Tibial nerve (tissue), 4 donors: ENCODE measurements around the gene SHMT1. TPM values are rescaled to one million over a fixed set of nuclear protein-coding genes. Genes with fewer than 3 reads are reported as not detected.
"Not testable (repeated sequence)": the region's sequence is repeated elsewhere in the genome, so short reads cannot be mapped to it uniquely, and the experiment has no call there.

Experiments
- DNase-seq, 2 donors: peaks; one replicate each; pipeline ENCODE4 v3.0.0-alpha.2; 2019; ENCODE audit warnings: low spot score in 2 of 2
- H3K27ac ChIP-seq, 4 donors: fragments of 200-600 bp; sonication (generic) in 3 of 4; one replicate each; pipeline ENCODE4 v1.5.1; 2017 to 2019; ENCODE audit warnings: mild to moderate bottlenecking in 1 of 4
- H3K27me3 ChIP-seq, 2 donors: fragments of 200-600 bp; sonication (generic) in 1 of 2; one replicate each; pipeline versions ENCODE4 v1.5.1 to v1.6.0; 2017 to 2019
- H3K36me3 ChIP-seq, 3 donors: fragments of 200-600 bp; sonication (generic); one replicate each; pipeline ENCODE4 v1.5.1; 2018 to 2019
- H3K4me1 ChIP-seq, 4 donors: fragments of 200-600 bp; sonication (generic) in 3 of 4; one replicate each; pipeline ENCODE4 v1.5.1; 2017 to 2019
- H3K4me3 ChIP-seq, 4 donors: fragments of 200-600 bp; sonication (generic) in 3 of 4; one replicate each; pipeline ENCODE4 v1.5.1; 2017 to 2019; ENCODE audit warnings: mild to moderate bottlenecking in 1 of 4, moderate library complexity in 1 of 4
- H3K9me3 ChIP-seq, 4 donors: fragments of 200-600 bp; sonication (generic) in 3 of 4; one replicate each; pipeline ENCODE4 v1.5.1; 2017 to 2019
- CTCF ChIP-seq, 5 experiments: fragments of 200-600 bp in 3 of 5; fragments of 450-650 bp in 2 of 5; sonication (generic) in 3 of 5; IDR thresholded peaks; one replicate each; pipeline ENCODE4 v1.5.1; 2016 to 2019; ENCODE audit warnings: antibody characterized with exemption in 5 of 5, mild to moderate bottlenecking in 3 of 5, moderate library complexity in 2 of 5
- EP300 ChIP-seq, 2 donors: sonication (generic); formaldehyde crosslinking; IDR thresholded peaks; one replicate each; pipeline ENCODE4 v1.6.1; 2017; ENCODE audit warnings: antibody characterized with exemption in 2 of 2, mild to moderate bottlenecking in 1 of 2
- POLR2A ChIP-seq, 2 donors: fragments of 450-650 bp; IDR thresholded peaks; one replicate each; pipeline ENCODE4 v1.6.1; 2017; ENCODE audit warnings: antibody characterized with exemption in 2 of 2, mild to moderate bottlenecking in 2 of 2, moderate library complexity in 2 of 2
- WGBS, 2 donors: methylation state at CpG; one replicate each; pipeline ENCODE4 v1.1.5; 2018; 5-methylcytosine and 5-hydroxymethylcytosine counted together
- total RNA-seq, 4 donors: library from RNA; depleted of rRNA; stranded (reverse); fragments of >200 nt; gene quantifications; one replicate each; pipeline ENCODE4 v1.1.0, GENCODE V29; 2016

The SHMT1 gene
- total RNA-seq, result 10 to 100 TPM; 48.0 to 69.5 (median 59.3) TPM

DNA sequence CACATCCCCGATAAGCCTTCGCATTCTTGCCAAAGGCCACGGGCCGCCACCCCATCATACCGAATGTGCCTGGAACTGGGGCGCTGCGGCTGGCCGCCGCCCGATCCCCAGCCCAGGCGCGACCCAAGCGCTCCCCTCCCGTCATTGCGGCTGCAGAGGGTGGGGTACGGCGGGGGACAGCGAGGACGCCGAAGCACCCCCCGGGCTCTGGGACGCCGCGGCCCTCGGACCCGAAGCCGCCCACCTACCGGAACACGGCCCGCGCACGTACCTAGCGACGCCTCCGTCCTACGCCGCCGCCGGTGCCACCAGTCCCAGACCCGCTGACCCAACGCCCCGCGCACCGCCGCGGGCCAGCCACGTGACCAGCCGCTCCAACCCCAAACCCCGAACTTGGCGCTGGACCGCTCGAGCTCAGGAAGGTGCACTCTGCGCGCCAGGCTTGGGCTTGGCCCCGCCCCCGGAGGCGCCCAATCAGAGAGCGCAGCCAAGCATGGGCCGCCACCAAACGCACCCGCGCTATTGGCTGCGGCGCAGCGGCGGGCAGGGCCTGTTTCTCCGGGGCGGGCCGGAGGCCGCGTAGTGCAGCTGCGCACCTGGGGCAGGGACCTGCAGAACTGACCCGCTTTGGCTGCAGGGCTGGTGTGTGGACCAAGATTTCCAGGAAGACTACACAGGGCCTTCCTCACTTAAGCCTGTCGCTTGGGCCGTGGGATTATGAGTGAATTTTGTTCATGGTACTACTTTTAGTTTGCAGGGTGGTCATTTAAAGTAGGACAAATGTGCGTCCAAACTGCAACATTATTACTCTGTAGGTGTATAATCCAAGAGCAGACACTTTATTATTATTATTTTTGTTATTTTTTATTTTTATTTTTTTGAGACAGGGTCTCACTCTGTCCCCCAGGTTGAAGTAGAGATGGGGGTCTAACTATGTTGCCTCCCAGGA, at the start of gene SHMT1:
TSS of gene SHMT1 (minus strand) at position 450 of the 949 bp plus-strand sequence. CDS start 7,569 bp downstream, outside the sequence.
- peak within 1 kb of the TSS; percentile 68 to 97 (median 84) for H3K4me3 ChIP-seq
- peaks cover 0 to 26% (median 0%) of the 10 kb centered on the region in 4 donors for H3K4me1 ChIP-seq
- no peaks in the 10 kb centered on the region for H3K27me3 ChIP-seq
- DNase-seq, result peak; percentile 91 to 93
- 0 to 1% methylated on average over 16 to 41 of the region's 76 CpGs for WGBS, 2 donors
- peak within 1 kb of the TSS; percentile 73 to 98 (median 88) for H3K27ac ChIP-seq
- H3K9me3 ChIP-seq, result no peaks in the 10 kb centered on the region
- peak in 2 of 5 experiments; percentile 26 for TF ChIP-seq CTCF (IDR thresholded peaks at IDR 0.05)
- peak; percentile 48 to 89 for TF ChIP-seq EP300 (IDR thresholded peaks at IDR 0.05)
- peak; percentile 63 to 70 for TF ChIP-seq POLR2A (IDR thresholded peaks at IDR 0.05)
- peaks cover 0 to 23% (median 0%) of the 10 kb centered on the region in 3 donors for H3K36me3 ChIP-seq

- not testable (repeated sequence) for H3K9me3 ChIP-seq, H3K4me1 ChIP-seq, H3K27ac ChIP-seq, DNase-seq, H3K36me3 ChIP-seq
- no CpG with 5 or more reads among the region's 32 CpGs for WGBS, 2 donors
- peak overlapping the region in 2 of 4 donors; percentile 26 to 52 for H3K4me3 ChIP-seq
- peaks cover 0 to 19% of the 10 kb centered on the region in 2 donors for H3K27me3 ChIP-seq
These were observed 48.7 kb upstream of the SHMT1 start for GRCh38 chr17:18412001-18412538.

- H3K36me3 ChIP-seq, H3K4me1 ChIP-seq, H3K9me3 ChIP-seq: not testable (repeated sequence)
- H3K27me3 ChIP-seq, result peaks cover 0 to 19% of the 10 kb centered on the region in 2 donors
- WGBS, 2 donors, result 1 to 2% methylated on average over 25 of the region's 25 CpGs
- H3K27ac ChIP-seq, result peak overlapping the region in 3 of 4 donors; percentile 58 to 79 (median 70)
- peak overlapping the region; percentile 26 to 52 (median 40) for H3K4me3 ChIP-seq
- peak in 1 of 2 donors; percentile 18 for DNase-seq
These were observed 48.1 kb upstream of the SHMT1 start for GRCh38 chr17:18411377-18411864.

DNA sequence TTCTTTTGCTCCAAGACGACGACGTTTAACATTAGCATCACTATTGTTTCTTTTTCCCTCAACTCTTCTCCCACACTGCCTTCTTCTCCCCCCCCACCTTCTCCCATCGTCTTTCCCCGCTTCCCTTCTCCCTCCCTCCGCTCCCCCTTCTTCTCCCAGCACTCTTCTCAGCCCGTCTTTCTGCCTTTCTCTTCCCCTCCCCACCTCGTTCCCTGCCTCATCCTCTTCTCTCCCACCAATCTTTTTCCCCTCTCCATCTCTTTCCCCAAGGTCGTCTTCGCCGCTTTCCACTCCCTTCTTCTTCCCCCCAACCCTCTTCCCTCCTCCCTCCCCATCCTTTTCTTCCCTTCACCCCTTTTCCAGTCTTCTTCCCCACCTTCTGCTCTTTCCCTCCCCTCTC, 47.4 kb upstream of the SHMT1 start:
- not testable (repeated sequence) for H3K36me3 ChIP-seq, H3K4me1 ChIP-seq, DNase-seq, H3K9me3 ChIP-seq
- WGBS, 2 donors, result 7 to 12% methylated on average over 11 of the region's 11 CpGs
- Histone ChIP-seq H3K27ac (peak overlapping the region in 1 of 4 donors; percentile 79), H3K27me3 (peaks cover 0 to 19% of the 10 kb centered on the region in 2 donors), H3K4me3 (peak overlapping the region in 1 of 4 donors; percentile 52)

- peaks cover 0 to 19% of the 10 kb centered on the region in 2 donors for H3K27me3 ChIP-seq
- not testable (repeated sequence) for DNase-seq, H3K4me3 ChIP-seq, H3K36me3 ChIP-seq, H3K4me1 ChIP-seq, H3K9me3 ChIP-seq, H3K27ac ChIP-seq
- WGBS, 2 donors, result 25 to 30% methylated on average over 6 of the region's 6 CpGs
These were observed 46.0 kb upstream of the SHMT1 start for GRCh38 chr17:18409321-18409720.

DNA sequence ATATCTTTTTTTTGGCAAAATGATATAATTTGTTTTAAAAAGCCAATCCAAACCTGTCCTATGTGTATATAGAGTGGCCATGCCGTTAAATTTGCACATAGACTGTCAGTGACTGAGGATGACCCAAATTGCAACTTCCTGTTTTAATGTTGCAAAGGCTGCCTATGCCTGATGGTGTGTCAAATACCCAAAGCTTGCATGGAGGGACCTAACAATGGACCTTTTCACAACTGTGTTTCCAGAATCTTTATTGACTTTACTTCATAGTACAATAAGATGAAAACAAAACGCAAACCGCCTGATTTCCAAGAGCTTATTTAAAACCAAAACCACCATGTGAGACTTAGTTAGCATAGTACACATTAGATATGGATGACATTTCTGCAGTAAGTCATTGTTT, 45.6 kb upstream of the SHMT1 start:
- DNase-seq, H3K4me1 ChIP-seq, H3K4me3 ChIP-seq, H3K27ac ChIP-seq, H3K36me3 ChIP-seq, H3K9me3 ChIP-seq: not testable (repeated sequence)
- 18 to 29% methylated on average over 3 of the region's 3 CpGs for WGBS, 2 donors
- H3K27me3 ChIP-seq, result peaks cover 0 to 19% of the 10 kb centered on the region in 2 donors

GRCh38 chr17:18403604-18404003, 40.3 kb upstream of the SHMT1 start:
- no CpG with 5 or more reads among the region's 5 CpGs for WGBS, 2 donors

GRCh38 chr17:18403166-18403565, 39.8 kb upstream of the SHMT1 start:
- H3K9me3 ChIP-seq, H3K4me1 ChIP-seq, H3K27ac ChIP-seq, H3K4me3 ChIP-seq, H3K36me3 ChIP-seq, H3K27me3 ChIP-seq, DNase-seq: not testable (repeated sequence)
- WGBS, 2 donors, result 0 to 6% methylated on average over 1 to 4 of the region's 5 CpGs

More at GRCh38 chr17:18403604-18404003, 40.3 kb upstream of the SHMT1 start:
- H3K36me3 ChIP-seq, H3K9me3 ChIP-seq, H3K4me3 ChIP-seq, DNase-seq, H3K27me3 ChIP-seq, H3K4me1 ChIP-seq, H3K27ac ChIP-seq: not testable (repeated sequence)

- not testable (repeated sequence) for H3K9me3 ChIP-seq, DNase-seq, H3K36me3 ChIP-seq, H3K4me1 ChIP-seq, H3K4me3 ChIP-seq, H3K27ac ChIP-seq, H3K27me3 ChIP-seq
- 45% methylated on average over 6 to 7 of the region's 7 CpGs for WGBS, 2 donors
These were observed 38.7 kb upstream of the SHMT1 start for GRCh38 chr17:18401872-18402590.

- not testable (repeated sequence) for H3K4me1 ChIP-seq, DNase-seq
- WGBS, 2 donors, result 100% methylated on average over 1 of the region's 10 CpGs; no CpG with 5 or more reads in 1 of the 2 donors
These were observed 25.4 kb upstream of the SHMT1 start for GRCh38 chr17:18388728-18389127.

GRCh38 chr17:18388266-18388665, 24.9 kb upstream of the SHMT1 start:
- not testable (repeated sequence) for H3K27ac ChIP-seq, H3K4me1 ChIP-seq, H3K36me3 ChIP-seq, H3K9me3 ChIP-seq, H3K27me3 ChIP-seq, DNase-seq, H3K4me3 ChIP-seq
- WGBS, 2 donors, result 66 to 92% methylated on average over 3 to 4 of the region's 4 CpGs

More at GRCh38 chr17:18388728-18389127, 25.4 kb upstream of the SHMT1 start:
- H3K36me3 ChIP-seq, H3K27ac ChIP-seq, H3K27me3 ChIP-seq, H3K9me3 ChIP-seq, H3K4me3 ChIP-seq: not testable (repeated sequence)
